ENCODE data around the gene DENND1A.

Gene DENND1A

GRCh38 chr9:123608104-123608503 is 321.8 kb downstream of the DENND1A start:
- TF ChIP-seq SIN3A (IDR thresholded peaks at IDR 0.05; ENCODE audit: borderline replicate concordance, insufficient read depth, low read length) = no peak
- TF ChIP-seq REST (IDR thresholded peaks at IDR 0.05; ENCODE audit: insufficient read depth in 1 of 2, low read depth in 2 of 2, low read length in 2 of 2) = no peak
- TF ChIP-seq FOXP2 (optimal IDR thresholded peaks at IDR 0.05; ENCODE audit: borderline replicate concordance, extremely low read depth, extremely low read length, insufficient read depth) = no peak
- no peak for TF ChIP-seq TAF1 (IDR thresholded peaks at IDR 0.05; ENCODE audit: borderline replicate concordance, insufficient read depth, low read length)
- no peak for TF ChIP-seq POLR2AphosphoS5 (IDR thresholded peaks at IDR 0.05; ENCODE audit: low read depth, low read length)

- TF ChIP-seq TAF1 (IDR thresholded peaks at IDR 0.05; ENCODE audit: borderline replicate concordance, insufficient read depth, low read length) (no peak), POLR2AphosphoS5 (IDR thresholded peaks at IDR 0.05; ENCODE audit: low read depth, low read length) (no peak), REST (IDR thresholded peaks at IDR 0.05; ENCODE audit: insufficient read depth in 1 of 2, low read depth in 2 of 2, low read length in 2 of 2) (no peak), SIN3A (IDR thresholded peaks at IDR 0.05; ENCODE audit: borderline replicate concordance, insufficient read depth, low read length) (no peak), FOXP2 (optimal IDR thresholded peaks at IDR 0.05; ENCODE audit: borderline replicate concordance, extremely low read depth, extremely low read length, insufficient read depth) (no peak)
These were observed 322.4 kb downstream of the DENND1A start for GRCh38 chr9:123607479-123607878.

- TF ChIP-seq TAF1 (IDR thresholded peaks at IDR 0.05; ENCODE audit: borderline replicate concordance, insufficient read depth, low read length) (no peak), FOXP2 (optimal IDR thresholded peaks at IDR 0.05; ENCODE audit: borderline replicate concordance, extremely low read depth, extremely low read length, insufficient read depth) (no peak), POLR2AphosphoS5 (IDR thresholded peaks at IDR 0.05; ENCODE audit: low read depth, low read length) (no peak), SIN3A (IDR thresholded peaks at IDR 0.05; ENCODE audit: borderline replicate concordance, insufficient read depth, low read length) (no peak), REST (IDR thresholded peaks at IDR 0.05; ENCODE audit: insufficient read depth in 1 of 2, low read depth in 2 of 2, low read length in 2 of 2) (no peak)
These were observed 323.8 kb downstream of the DENND1A start for GRCh38 chr9:123606141-123606540.

- TF ChIP-seq REST (IDR thresholded peaks at IDR 0.05; ENCODE audit: insufficient read depth in 1 of 2, low read depth in 2 of 2, low read length in 2 of 2) (no peak), TAF1 (IDR thresholded peaks at IDR 0.05; ENCODE audit: borderline replicate concordance, insufficient read depth, low read length) (no peak), FOXP2 (optimal IDR thresholded peaks at IDR 0.05; ENCODE audit: borderline replicate concordance, extremely low read depth, extremely low read length, insufficient read depth) (no peak), SIN3A (IDR thresholded peaks at IDR 0.05; ENCODE audit: borderline replicate concordance, insufficient read depth, low read length) (no peak), POLR2AphosphoS5 (IDR thresholded peaks at IDR 0.05; ENCODE audit: low read depth, low read length) (no peak)
These were observed 324.6 kb downstream of the DENND1A start for GRCh38 chr9:123605286-123605685.

- TF ChIP-seq REST (IDR thresholded peaks at IDR 0.05; ENCODE audit: insufficient read depth in 1 of 2, low read depth in 2 of 2, low read length in 2 of 2) = no peak
- no peak for TF ChIP-seq FOXP2 (optimal IDR thresholded peaks at IDR 0.05; ENCODE audit: borderline replicate concordance, extremely low read depth, extremely low read length, insufficient read depth)
- TF ChIP-seq POLR2AphosphoS5 (IDR thresholded peaks at IDR 0.05; ENCODE audit: low read depth, low read length) = no peak
- no peak for TF ChIP-seq TAF1 (IDR thresholded peaks at IDR 0.05; ENCODE audit: borderline replicate concordance, insufficient read depth, low read length)
- no peak for TF ChIP-seq SIN3A (IDR thresholded peaks at IDR 0.05; ENCODE audit: borderline replicate concordance, insufficient read depth, low read length)
These were observed 325.1 kb downstream of the DENND1A start for GRCh38 chr9:123604861-123605260.

All from PFSK-1 (cell line).